ENCODE results near the gene ZNF75A. TPM values are rescaled to one million over a fixed set of nuclear protein-coding genes. Genes with fewer than 3 reads are reported as not detected.

ZNF75A gene
- total and polyA plus RNA-seq, 12 donors: 7.9 to 46.4 (median 24.0) TPM

GRCh38 chr16:3283543-3284447 is 21.5 kb upstream of the ZNF75A start:
- H3K9me3 ChIP-seq (replicated peaks in 1 of 3): peaks cover 0 to 9% (median 0%) of the 10 kb centered on the region in 3 donors
- H3K27me3 ChIP-seq: no peaks in the 10 kb centered on the region
- TF ChIP-seq POLR2A (IDR thresholded peaks at IDR 0.05): no peak
- TF ChIP-seq CTCF (IDR thresholded peaks at IDR 0.05): no peak
- peak in 4 of 7 donors; percentile 30 to 43 (median 38) for DNase-seq
- intact Hi-C loops (cut with DNase I): no loop called here
- H3K4me1 ChIP-seq (replicated peaks in 1 of 2): peaks cover 11 to 22% of the 10 kb centered on the region in 2 donors
- 4 to 13% (median 7%) methylated on average over 15 to 56 of the region's 56 CpGs for WGBS, 4 donors
- peaks cover 0 to 22% of the 10 kb centered on the region in 2 donors for H3K36me3 ChIP-seq (replicated peaks in 1 of 2)
- H3K4me3 ChIP-seq: peak overlapping the region; percentile 62 to 86 (median 86)
- H3K27ac ChIP-seq: peak overlapping the region; percentile 61 to 99 (median 98)

DNA sequence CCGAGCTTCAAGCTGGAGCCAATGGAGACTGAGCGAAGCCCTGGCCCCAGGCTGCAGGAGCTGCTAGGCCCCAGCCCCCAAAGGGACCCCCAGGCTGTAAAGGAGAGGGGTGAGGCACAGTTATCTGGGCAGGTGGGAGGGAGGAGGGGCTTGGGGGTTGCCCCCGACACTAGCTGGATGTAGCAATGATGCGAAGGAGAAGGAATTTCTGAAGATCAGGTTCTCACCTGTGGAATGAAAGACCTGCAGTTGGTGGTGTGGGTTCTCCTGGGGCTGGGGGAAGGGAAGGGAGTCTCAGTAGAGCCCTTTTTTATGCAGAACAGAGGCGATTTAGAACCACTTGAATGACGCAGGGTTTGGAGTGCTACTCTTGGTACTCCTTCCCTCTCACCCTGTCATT is 20.2 kb upstream of the ZNF75A start:
- WGBS, 4 donors: 84 to 89% (median 87%) methylated on average over 5 to 6 of the region's 6 CpGs

GRCh38 chr16:3289998-3290673 is 15.2 kb upstream of the ZNF75A start:
- peaks cover 0 to 5% of the 10 kb centered on the region in 2 donors for H3K4me1 ChIP-seq (replicated peaks in 1 of 2)
- intact Hi-C loops (cut with DNase I): no loop called here
- peak in 1 of 7 donors; percentile 15 for DNase-seq
- H3K4me3 ChIP-seq: no peak overlapping the region
- H3K9me3 ChIP-seq (replicated peaks in 1 of 3): peaks cover 0 to 69% (median 0%) of the 10 kb centered on the region in 3 donors
- WGBS, 4 donors: 96 to 99% (median 98%) methylated on average over 15 to 16 of the region's 16 CpGs
- H3K27me3 ChIP-seq: no peaks in the 10 kb centered on the region
- H3K27ac ChIP-seq: no peak overlapping the region
- peaks cover 0 to 43% of the 10 kb centered on the region in 2 donors for H3K36me3 ChIP-seq (replicated peaks in 1 of 2)
- no peak for TF ChIP-seq CTCF (IDR thresholded peaks at IDR 0.05)
- no peak for TF ChIP-seq POLR2A (IDR thresholded peaks at IDR 0.05)

More for the DNA sequence above, 20.2 kb upstream of the ZNF75A start:
- peaks cover 0 to 32% of the 10 kb centered on the region in 2 donors for H3K36me3 ChIP-seq (replicated peaks in 1 of 2)
- H3K27ac ChIP-seq: no peak overlapping the region
- intact Hi-C loops (cut with DNase I): no loop called here
- peak in 1 of 7 donors; percentile 10 for DNase-seq
- H3K4me1 ChIP-seq (replicated peaks in 1 of 2): peaks cover 11 to 22% of the 10 kb centered on the region in 2 donors
- peak overlapping the region in 1 of 4 donors; percentile 86 for H3K4me3 ChIP-seq
- no peaks in the 10 kb centered on the region for H3K27me3 ChIP-seq
- H3K9me3 ChIP-seq (replicated peaks in 1 of 3): peaks cover 0 to 21% (median 0%) of the 10 kb centered on the region in 3 donors
- TF ChIP-seq CTCF (IDR thresholded peaks at IDR 0.05) (no peak), POLR2A (IDR thresholded peaks at IDR 0.05) (no peak)

DNA sequence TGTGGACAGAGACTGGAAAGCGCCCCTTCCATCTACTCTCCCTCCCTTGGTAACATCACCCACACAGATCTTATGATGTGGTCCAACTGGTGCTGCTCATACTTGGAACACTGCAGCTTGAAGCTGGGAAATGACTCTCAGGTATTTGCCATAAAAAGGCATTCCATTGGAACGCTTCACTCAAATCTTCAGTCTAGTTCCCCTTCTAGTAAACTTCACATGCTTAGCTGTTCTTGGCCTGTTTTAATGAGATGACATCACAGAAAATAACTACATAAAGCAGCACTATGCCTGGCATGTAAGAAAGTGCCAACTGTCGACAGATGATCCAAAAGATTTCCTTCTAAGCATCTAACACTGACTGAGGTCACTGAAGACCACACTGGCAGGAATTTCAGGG is 12.7 kb upstream of the ZNF75A start:
- intact Hi-C loops (cut with DNase I): no loop called here
- H3K9me3 ChIP-seq (replicated peaks in 1 of 3): peaks cover 0 to 92% (median 0%) of the 10 kb centered on the region in 3 donors
- peaks cover 0 to 27% of the 10 kb centered on the region in 2 donors for H3K36me3 ChIP-seq (replicated peaks in 1 of 2)
- H3K4me1 ChIP-seq (replicated peaks in 1 of 2): no peaks in the 10 kb centered on the region
- TF ChIP-seq POLR2A (IDR thresholded peaks at IDR 0.05) (no peak), CTCF (IDR thresholded peaks at IDR 0.05) (no peak)
- no peak for DNase-seq
- 93 to 100% (median 97%) methylated on average over 3 of the region's 3 CpGs for WGBS, 4 donors
- H3K27ac ChIP-seq: no peak overlapping the region
- H3K27me3 ChIP-seq: no peaks in the 10 kb centered on the region
- no peak overlapping the region for H3K4me3 ChIP-seq

Measured in adrenal gland (tissue), 12 donors.